GM21360 (cell line): ENCODE measurements around the gene ADAMTS6.
"Not testable (repeated sequence)": the region's sequence is repeated elsewhere in the genome, so short reads cannot be mapped to it uniquely, and the experiment has no call there.

Experiments used
- ATAC-seq: cut with Tn5 transposase; IDR thresholded peaks from one replicate; pipeline ENCODE4 v1.9.1; 2021; ENCODE audit warnings: mild to moderate bottlenecking, moderate library complexity; ENCODE audit not compliant: unreplicated experiment

Gene ADAMTS6

GRCh38 chr5:65370505-65370904 lies 111.2 kb downstream of the ADAMTS6 start:
- ATAC-seq, result not testable (repeated sequence)

- no peak for ATAC-seq
These were observed 115.1 kb downstream of the ADAMTS6 start for GRCh38 chr5:65366655-65367054.

GRCh38 chr5:65364907-65365306 lies 116.8 kb downstream of the ADAMTS6 start:
- ATAC-seq, result no peak

GRCh38 chr5:65363499-65363898 lies 118.2 kb downstream of the ADAMTS6 start:
- no peak for ATAC-seq

- ATAC-seq, result no peak
These were observed 121.7 kb downstream of the ADAMTS6 start for GRCh38 chr5:65359981-65360380.

- ATAC-seq, result no peak
These were observed 122.2 kb downstream of the ADAMTS6 start for GRCh38 chr5:65359569-65359968.

GRCh38 chr5:65356274-65356673 lies 125.4 kb downstream of the ADAMTS6 start:
- ATAC-seq, result no peak

- no peak for ATAC-seq
These were observed 126.4 kb downstream of the ADAMTS6 start for GRCh38 chr5:65355301-65355700.

- no peak for ATAC-seq
These were observed 139.9 kb downstream of the ADAMTS6 start for GRCh38 chr5:65341835-65342234.

- no peak for ATAC-seq
These were observed 143.0 kb downstream of the ADAMTS6 start for GRCh38 chr5:65338606-65339151.

GRCh38 chr5:65334077-65334476 lies 147.6 kb downstream of the ADAMTS6 start:
- ATAC-seq, result no peak

GRCh38 chr5:65332591-65332990 lies 149.1 kb downstream of the ADAMTS6 start:
- ATAC-seq, result no peak

- no peak for ATAC-seq
These were observed 152.5 kb downstream of the ADAMTS6 start for GRCh38 chr5:65329266-65329665.

- no peak for ATAC-seq
These were observed 154.1 kb downstream of the ADAMTS6 start for GRCh38 chr5:65327582-65327981.

GRCh38 chr5:65326922-65327321 lies 154.8 kb downstream of the ADAMTS6 start:
- ATAC-seq, result no peak

- ATAC-seq, result no peak
These were observed 157.5 kb downstream of the ADAMTS6 start for GRCh38 chr5:65324226-65324625.

- ATAC-seq, result not testable (repeated sequence)
These were observed 161.0 kb downstream of the ADAMTS6 start for GRCh38 chr5:65320704-65321103.

- no peak for ATAC-seq
These were observed 161.5 kb downstream of the ADAMTS6 start for GRCh38 chr5:65320250-65320649.

GRCh38 chr5:65307931-65308330 lies 173.8 kb downstream of the ADAMTS6 start:
- no peak for ATAC-seq

- ATAC-seq, result no peak
These were observed 174.6 kb downstream of the ADAMTS6 start for GRCh38 chr5:65307088-65307487.

GRCh38 chr5:65305913-65306312 lies 175.8 kb downstream of the ADAMTS6 start:
- no peak for ATAC-seq

- no peak for ATAC-seq
These were observed 181.9 kb downstream of the ADAMTS6 start for GRCh38 chr5:65299861-65300260.

- ATAC-seq, result no peak
These were observed 185.7 kb downstream of the ADAMTS6 start for GRCh38 chr5:65296067-65296466.
